GM19193 (cell line): ENCODE results near the gene PLEKHM1.

Source experiments
- POLR2A ChIP-seq: IDR thresholded peaks from 4 replicates; pipeline ENCODE4 v1.6.1; 2011; ENCODE audit not compliant: insufficient read depth, insufficient read length; ENCODE audit errors: extremely low read depth

PLEKHM1 gene

DNA sequence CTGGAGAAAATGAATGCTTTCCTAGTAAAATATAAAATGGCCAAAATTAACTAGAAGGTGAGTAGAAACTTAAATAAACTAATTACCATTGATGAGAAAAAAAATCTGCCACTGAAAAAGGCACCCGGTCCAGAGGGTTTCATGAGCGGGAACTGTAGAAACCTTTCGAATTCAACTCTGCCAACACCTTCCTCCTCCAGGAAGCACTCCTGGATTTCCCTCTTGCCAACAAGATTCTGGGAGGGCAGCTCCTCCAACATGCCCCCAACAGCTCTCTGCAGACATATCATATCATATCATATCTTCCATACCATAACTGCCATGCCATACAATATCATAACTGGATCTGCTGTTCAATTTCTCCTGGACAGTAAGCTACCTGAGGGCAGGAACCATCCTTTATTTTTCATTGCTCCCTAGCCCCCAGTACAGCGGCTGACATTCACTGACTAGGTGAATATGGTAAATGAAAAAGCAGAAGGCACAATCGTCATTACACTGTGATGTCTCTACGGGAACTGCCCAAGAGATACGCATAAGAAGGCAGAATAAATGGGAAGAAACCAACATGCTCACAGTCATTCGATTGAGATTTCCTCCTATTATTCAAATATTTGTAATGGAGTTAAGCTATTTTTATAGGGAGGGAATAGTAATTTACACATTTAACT, 67.1 kb downstream of the PLEKHM1 start:
- TF ChIP-seq POLR2A: no peak

DNA sequence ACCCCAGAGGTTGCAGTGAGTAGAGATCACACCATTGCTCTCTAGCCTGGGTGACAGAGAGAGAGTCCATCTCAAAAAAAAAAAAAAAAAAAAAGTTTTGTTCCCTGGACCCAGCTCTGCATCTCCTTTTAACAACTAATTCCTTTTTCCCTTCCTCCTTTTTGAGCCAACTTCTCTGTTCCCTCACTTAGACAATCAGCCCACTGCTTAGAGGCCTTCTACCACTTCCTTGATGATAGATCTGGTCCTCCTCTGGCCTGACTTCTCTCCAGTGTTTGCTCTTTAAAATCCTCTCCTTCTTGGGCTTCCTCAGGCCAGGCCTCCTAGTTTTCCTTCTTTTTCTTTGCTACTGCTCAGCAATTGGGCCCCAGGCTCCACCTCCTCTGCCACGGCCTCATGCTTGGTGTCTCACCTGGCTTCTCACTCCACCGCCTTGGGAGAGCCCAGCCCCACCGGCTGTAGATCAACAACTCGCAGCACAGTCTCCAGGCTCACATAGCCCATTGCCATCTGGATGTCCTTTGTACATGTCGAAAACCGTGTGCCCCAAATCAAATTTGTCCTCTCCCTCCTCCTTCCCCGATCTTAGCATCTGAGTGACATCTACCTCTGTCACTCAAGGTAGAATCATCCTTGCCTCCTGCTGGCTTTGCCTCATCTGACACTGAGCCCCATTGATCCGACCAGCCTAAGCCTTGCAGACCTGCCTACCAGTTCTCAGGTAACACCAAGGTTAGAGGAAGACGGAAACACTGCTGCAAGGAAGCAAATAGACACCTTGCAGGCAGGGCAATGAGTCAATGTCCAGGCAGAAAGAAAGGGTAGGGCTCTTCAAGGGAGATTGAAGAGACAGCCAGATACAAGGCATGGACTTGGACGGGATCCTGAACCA, 75.3 kb downstream of the PLEKHM1 start:
- TF ChIP-seq POLR2A: no peak

DNA sequence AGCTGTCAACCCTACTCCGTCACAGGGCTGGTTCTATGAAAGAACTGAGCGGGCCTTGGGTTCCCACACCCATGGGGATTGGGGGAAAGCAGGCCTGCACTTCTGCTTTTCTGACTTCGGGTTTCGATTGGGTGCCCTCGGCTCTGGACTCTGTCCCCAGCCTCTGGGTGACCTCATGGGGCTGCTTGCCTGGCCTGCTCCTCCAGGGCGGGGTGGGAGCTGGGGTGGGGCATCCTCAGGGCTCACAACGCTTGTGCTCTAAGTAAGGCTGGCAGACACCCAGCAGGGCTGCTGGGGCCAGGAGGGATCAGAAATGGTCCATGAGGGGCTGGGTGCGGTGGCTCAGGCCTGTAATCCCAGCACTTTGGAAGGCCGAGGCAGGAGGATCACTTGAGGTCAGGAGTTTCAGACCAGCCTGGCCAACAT, 77.0 kb downstream of the PLEKHM1 start:
- TF ChIP-seq POLR2A: no peak

DNA sequence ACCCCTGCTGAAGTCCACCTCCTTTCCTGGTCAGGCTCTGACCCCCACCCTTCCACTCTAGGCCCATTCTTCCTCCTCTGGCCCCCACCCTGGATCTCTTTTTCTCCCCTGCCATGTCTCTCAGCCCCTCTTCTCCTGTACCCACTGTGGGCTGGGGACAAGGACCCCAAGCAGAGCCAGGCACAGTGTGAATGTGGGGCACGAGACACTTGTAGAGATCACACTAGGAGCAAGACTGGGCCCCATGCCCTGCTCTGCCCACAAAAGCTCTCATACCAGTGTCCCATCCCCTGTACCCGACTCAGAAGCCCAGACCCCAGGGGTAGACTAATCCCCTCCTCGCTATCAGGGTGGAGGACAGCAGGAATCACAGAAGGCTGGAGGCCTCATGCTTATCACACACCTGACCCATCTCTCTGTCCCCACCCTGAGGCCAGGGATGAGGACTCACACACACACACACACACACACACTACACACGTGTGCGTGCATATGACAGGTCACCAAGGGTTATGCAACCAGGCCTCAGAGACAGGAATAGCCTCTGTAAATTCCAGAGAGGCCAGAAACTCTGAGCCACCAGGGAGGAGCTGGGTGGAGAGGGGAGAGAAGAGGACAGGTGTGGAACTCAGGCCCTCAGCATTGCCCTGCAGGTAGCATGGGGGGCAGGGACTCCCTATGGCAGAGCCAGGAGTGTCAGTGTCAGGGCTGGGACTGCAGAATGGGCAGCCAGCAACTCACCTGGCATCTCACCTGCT, 79.0 kb downstream of the PLEKHM1 start:
- no peak for TF ChIP-seq POLR2A

DNA sequence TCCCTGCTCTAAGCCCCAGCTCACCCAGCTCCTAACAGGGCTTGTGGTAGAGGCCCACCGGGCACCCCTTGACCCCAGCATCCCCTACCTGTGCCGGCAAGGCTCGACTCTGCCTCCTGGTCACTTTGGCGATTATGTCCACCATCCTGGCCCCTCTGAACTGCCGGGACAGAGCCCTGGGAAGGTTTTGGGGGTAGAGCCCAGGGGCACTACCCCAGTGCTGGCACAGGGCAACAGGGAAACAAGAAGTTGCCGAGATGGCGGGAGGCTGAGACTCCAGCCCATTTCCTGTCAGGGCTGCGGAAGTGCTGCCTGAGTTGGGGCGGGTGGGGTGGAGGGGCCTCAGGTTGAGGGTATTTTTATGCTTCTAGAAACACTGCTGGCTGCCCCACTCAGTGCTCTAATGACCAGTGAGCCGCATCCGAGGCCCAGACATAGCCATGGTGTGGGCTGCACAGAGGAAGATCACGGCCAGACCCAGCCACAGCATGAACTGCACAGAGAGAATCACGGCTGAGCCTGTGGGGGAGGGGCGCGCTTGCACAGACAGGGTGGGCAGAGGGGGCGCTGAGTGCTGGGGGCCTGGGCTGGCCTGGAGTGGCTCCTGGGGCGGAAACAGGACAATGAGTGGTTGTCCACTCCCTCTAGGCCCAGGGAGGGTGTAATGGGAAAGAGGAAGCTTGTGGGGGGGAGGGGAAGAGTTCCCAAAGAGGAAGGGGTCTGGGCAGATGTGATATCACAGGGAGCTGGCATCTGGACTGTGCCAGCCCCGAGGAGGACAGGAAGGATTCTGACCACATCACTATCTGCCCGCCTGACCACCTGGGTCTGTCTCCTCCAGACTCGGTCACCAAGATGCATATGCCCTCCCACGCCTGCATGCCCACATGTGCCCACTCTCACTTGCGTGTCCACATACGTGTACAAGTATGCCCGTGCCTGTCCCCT, 80.1 kb downstream of the PLEKHM1 start:
- TF ChIP-seq POLR2A: peak; percentile 61

DNA sequence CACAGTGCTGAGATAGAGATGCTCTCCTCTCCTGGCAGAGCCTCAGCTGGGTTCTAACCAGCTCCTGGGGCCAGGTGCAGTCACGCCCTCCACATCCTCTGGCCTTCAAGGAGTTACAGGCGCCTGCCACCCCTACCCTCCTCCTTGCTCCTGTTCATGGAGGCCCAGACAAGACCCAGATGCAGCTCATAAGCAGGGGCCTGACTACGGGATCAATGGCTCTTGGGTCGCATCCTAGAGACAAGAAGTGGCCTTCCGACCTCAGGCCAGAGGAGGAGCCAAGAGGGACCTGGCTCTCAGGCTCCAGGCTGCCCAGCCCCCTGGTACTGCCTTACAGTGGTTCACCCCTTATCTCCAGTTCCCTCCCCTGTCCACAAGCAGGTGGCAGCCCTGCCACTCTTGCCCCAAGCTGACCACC, 80.9 kb downstream of the PLEKHM1 start:
- TF ChIP-seq POLR2A: no peak

DNA sequence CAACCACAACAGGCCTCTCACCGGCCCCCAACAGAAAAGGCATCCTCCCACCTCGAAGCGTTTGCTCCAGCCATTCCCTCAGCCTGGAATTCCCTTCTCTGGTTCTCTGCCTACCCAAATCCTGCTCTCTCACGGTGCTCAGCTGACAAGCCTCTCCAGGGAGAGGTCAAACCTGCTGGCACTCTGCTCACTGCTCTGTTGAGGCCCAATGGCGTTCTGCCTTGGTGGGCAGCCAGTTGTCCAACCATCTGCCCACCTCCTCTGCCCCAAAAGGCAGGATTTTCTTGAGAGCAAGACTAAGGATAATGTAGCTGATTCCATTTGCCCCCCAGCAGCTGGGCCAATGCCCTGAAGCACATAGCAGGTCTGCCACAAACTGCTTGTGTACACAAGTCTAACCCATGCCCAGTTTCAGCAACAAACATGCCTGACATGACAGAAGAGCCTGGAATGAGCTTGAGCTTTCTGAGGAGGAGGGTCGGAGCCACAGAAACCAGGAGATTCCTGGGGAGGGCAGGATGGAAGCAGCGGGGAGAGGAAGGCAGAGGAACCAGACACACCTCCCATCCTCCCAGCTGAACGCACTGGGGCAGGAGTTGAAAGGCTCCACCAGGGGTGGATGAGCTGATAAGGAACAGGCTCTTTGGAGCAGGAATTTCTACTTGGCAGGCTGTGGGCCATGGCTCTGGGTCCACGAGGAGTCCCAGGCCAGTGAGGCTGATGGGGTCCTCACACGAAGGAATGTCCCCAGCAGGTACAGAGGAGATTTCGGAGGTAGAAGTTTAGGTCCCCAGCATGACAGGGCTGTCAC, 81.7 kb downstream of the PLEKHM1 start:
- TF ChIP-seq POLR2A: no peak

DNA sequence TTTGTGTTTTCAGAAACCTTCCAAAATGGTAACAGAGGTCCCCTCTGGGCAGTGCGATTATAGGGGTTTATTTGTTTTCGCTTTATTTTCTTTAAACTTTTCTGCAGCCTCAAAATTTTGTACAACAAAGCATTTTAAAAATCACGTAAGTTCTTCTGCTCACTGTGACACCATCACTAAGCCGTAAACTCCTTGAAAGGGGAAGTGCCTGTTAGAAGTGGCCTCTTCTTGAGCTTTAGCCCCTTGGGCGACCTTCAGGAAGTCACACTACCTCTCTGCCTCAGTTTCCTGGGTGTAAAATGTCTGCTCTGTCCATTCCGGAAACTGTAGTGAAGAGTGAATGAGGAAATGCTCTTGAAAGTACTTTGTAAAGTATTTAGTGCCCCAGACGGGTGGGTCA, 84.4 kb downstream of the PLEKHM1 start:
- TF ChIP-seq POLR2A: no peak

DNA sequence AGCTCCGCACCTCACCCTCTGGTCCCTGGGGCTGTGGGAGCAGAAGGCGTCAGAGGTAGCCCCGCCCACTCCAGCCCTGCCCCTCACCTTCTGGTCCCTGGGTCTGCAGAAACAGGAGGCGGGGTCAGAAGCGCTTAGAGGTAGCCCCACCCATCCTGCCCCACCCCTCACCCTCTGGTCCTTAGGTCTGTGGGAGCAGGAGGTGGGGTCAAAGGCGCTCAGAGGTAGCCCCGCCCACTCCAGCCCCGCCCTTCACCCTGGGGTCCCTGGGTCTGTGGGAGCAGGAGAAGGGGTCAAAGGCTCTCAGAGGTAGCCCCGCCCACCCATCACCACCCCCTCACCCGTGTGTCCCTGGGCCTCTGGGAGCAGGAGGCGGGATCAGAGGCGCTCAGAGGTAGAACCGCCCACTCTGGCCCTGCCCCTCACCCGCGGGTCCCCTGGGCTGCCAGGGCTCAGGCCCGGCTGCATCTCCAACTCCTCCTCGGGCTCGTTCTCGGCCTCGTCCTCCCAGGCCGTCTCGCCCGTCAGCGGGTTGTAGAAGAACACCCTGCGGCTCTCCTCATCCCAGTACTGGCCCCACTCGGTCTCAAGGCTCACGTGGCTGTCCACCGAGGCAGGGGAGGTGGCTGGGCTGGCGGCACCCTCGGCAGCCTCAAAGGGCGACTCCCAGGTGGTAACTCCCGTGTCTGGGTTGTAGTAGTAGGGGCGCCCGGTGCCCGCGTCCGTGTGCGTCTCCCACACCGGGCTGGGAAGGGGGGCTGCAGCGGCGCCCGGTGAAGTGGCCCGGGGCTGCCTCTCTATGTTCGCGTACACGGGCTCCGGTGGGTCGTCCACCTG, 85.1 kb downstream of the PLEKHM1 start:
- no peak for TF ChIP-seq POLR2A

DNA sequence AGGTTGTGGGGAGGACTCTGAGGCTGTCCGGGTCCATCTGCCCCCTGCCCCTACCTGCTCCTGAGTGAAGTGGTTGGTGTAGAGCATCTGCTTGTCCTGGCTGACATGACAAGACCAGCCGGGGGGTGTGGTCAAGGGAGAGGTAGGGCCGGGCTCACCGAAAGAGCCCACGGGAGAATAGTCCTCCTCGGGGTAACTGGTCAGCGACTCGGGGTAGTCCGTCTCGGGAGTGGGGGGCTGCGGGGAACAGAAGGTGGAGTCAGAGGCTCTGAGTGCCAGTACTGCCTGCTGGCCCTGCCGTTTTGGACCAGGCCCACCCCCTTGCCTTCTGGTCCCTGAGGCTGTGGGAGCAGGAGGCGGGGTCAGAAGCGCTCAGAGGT, 85.7 kb downstream of the PLEKHM1 start:
- TF ChIP-seq POLR2A: no peak

DNA sequence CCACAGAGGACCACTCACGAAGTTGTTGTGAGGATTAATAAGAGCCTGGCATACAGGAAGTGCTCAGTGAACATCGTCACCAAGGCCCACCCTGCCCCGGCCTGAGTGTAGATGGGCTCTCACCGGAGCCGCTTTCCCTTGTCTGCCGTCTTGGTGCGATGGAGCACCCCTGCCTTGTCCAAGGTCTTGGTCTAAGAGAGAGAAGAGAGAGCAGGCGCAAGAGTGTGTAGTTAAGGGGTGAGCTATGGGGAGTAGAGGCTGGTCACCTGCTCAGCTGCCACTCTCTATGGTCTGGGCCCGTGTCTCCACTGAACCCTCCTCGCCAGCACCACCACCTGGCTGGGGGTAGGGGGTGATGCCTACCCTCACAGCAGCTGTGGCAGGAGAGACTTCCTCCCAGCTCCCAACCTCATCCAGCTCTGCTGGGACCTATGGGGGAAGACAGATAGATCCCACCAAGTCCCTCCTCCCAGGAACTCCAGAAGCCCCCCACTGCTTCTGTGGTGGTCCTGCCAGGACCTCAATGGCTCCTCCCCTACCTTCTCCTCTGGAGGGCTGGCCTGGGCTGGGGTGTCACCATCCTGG, 86.5 kb downstream of the PLEKHM1 start:
- no peak for TF ChIP-seq POLR2A

DNA sequence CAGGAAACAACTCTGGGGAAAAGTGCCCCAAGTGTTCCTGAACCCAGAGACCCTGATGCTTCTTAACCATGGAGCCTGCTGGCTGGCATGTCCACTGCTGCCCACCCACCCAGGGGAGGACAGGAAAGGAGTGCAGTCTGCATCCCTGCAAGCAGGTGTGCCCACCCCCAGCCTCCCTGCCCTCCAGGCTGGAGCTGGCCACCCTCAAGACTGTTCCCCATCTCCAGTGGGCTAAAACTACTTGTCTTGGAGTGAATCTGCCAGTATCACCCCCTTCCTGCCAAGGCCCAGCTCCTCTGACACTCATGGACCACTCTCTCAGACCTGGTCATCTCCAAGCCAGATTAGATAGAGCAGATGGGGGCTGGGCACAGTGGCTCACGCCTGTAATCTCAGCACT, 87.6 kb downstream of the PLEKHM1 start:
- TF ChIP-seq POLR2A: no peak

DNA sequence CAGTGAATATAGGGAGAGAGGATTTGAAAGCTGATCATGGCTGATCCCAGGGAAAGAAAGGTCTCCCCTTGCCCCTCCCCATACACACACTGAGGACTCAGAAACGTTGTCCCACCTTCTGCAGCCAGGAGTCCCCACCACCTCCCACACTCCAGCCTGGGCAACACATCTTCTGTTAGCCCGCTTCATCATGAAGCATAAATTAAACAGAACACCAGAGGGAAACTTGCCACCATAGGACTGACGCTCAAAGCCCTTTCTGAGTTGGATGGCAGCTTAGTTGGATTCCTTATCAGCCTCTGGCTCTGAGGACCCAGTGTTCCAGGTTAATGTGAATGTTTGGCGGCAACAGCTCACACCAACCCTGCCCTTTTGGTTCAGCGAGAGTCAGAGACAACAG, 91.7 kb downstream of the PLEKHM1 start:
- TF ChIP-seq POLR2A: no peak

DNA sequence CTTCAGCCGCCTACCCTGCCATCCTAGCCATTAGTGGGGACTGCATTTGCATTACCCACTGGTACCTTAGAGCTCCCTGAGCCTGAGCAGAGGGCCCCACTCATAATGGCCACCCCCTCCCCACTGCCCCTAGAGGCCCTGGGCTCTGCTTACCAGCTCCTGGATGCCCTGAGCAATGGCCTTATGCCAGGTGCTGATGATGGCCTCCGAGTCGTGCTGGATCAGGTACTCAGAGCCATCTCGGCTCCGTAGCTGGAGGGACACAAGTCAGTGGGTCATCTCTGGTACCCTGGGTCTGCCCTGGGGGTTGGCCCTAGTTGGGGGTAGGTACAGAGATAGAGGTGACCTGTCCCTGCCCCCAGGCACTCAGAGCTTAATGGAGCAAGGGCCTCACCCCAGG, 92.7 kb downstream of the PLEKHM1 start:
- TF ChIP-seq POLR2A: no peak
